Gastrocnemius medialis (tissue), 4 donors: Measurements from ENCODE around the gene OGFR. TPM values are rescaled to one million over a fixed set of nuclear protein-coding genes. Genes with fewer than 3 reads are reported as not detected.
"Not testable (repeated sequence)": the region's sequence is repeated elsewhere in the genome, so short reads cannot be mapped to it uniquely, and the experiment has no call there.

Experiments
- ATAC-seq, 2 donors: fragments of 150-250 bp; one replicate each; pipeline ENCODE4 v1.9.1; 2016
- DNase-seq, 2 donors: peaks; one replicate each; pipeline ENCODE4 v3.0.0-alpha.2; 2019
- H3K27ac ChIP-seq, 4 donors: fragments of 200-600 bp; sonication (generic); 1 replicate in 1 of 4; 2 replicates in 3 of 4; pipeline ENCODE4 v1.5.1; 2016 to 2018; ENCODE audit warnings: mild to moderate bottlenecking in 2 of 4, moderate library complexity in 1 of 4
- H3K27me3 ChIP-seq, 3 donors: fragments of 200-600 bp; sonication (generic) in 2 of 3; 1 replicate in 1 of 3; 2 replicates in 2 of 3; pipeline versions ENCODE4 v1.5.1 to v1.6.0; 2016 to 2019; ENCODE audit warnings: mild to moderate bottlenecking in 1 of 3, moderate library complexity in 1 of 3
- H3K36me3 ChIP-seq, 2 donors: fragments of 200-600 bp; sonication (generic) in 1 of 2; one replicate each; pipeline ENCODE4 v1.5.1; 2017 to 2018
- H3K4me1 ChIP-seq, 2 donors: fragments of 200-600 bp; sonication (generic) in 1 of 2; one replicate each; pipeline ENCODE4 v1.5.1; 2016 to 2017; ENCODE audit warnings: mild to moderate bottlenecking in 2 of 2
- H3K4me3 ChIP-seq, 4 donors: fragments of 200-600 bp; sonication (generic) in 3 of 4; 1 replicate in 1 of 4; 2 replicates in 3 of 4; pipeline ENCODE4 v1.5.1; 2016 to 2019; ENCODE audit warnings: mild to moderate bottlenecking in 2 of 4
- H3K9me3 ChIP-seq, 3 donors: fragments of 200-600 bp; sonication (generic) in 2 of 3; 1 replicate in 1 of 3; 2 replicates in 2 of 3; pipeline ENCODE4 v1.5.1; 2016 to 2019
- CTCF ChIP-seq, 5 experiments: fragments of 450-650 bp in 3 of 5; fragments of 200-600 bp in 2 of 5; sonication (generic) in 2 of 5; IDR thresholded peaks in 4 of 5; conservative IDR thresholded peaks in 1 of 5; 1 replicate in 4 of 5; 2 replicates in 1 of 5; pipeline ENCODE4 v1.5.1; 2016 to 2019; ENCODE audit warnings: antibody characterized with exemption in 5 of 5, mild to moderate bottlenecking in 3 of 5, moderate library complexity in 3 of 5
- POLR2A ChIP-seq, 2 donors: fragments of 450-650 bp; IDR thresholded peaks; one replicate each; pipeline ENCODE4 v1.6.1; 2017; ENCODE audit warnings: antibody characterized with exemption in 2 of 2, mild to moderate bottlenecking in 2 of 2, moderate library complexity in 2 of 2
- in situ Hi-C, 4 donors: fragments of 200-750 bp; cut with MboI; loops; one replicate each; pipeline versions ENCODE4 v1.15.0 to v1.8.0; 2017; ENCODE audit warnings: low sequenced_read_pairs in 4 of 4
- intact Hi-C: fragments of 100-400 bp; cut with DNase I; formaldehyde crosslinking; loops from one replicate; pipeline ENCODE4 v1.15.1; 2023; ENCODE audit warnings: low total_unique reads
- total RNA-seq, 4 donors: library from RNA; depleted of rRNA; stranded (reverse); fragments of >200 nt; gene quantifications; one replicate each; pipeline versions ENCODE4 v1.1.0 to v1.2.3, GENCODE V29; 2016

OGFR gene
- total RNA-seq, 4 donors from 2014 or later, result 21.9 to 52.1 (median 40.5) TPM

DNA sequence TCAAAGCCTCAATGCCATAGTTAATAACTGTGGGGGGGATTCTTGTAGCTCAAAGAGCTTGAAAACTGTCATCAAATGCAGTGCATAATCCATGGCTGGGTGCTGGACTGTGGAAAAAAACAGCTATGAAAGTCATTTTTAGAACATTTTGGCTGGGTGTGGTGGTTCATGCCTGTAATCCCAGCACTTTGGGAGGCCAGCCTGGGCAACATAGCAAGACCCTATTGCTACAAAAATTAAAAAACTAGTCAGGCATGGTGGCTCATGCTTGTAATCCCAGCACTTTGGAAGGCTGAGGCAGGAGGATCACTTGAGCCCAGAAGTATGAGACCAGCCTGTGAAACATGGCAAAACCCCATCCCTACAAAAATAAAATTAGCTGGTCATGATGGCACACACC, 44.8 kb downstream of the OGFR start:
- Histone ChIP-seq H3K27me3 (no peaks in the 10 kb centered on the region), H3K4me3 (no peak overlapping the region), H3K27ac (no peak overlapping the region), H3K9me3 (no peaks in the 10 kb centered on the region), H3K4me1 (no peaks in the 10 kb centered on the region), H3K36me3 (peaks cover 0 to 5% of the 10 kb centered on the region in 2 donors)
- no peak for ATAC-seq
- in situ Hi-C loops (no loop called here), intact Hi-C loops (no loop called here)
- DNase-seq, result no peak
- TF ChIP-seq CTCF (IDR thresholded peaks at IDR 0.05 in 4 of 5, conservative IDR thresholded peaks at IDR 0.05 in 1 of 5), result no peak
- TF ChIP-seq POLR2A (IDR thresholded peaks at IDR 0.05), result no peak

- Histone ChIP-seq H3K4me3 (no peak overlapping the region), H3K27me3 (no peaks in the 10 kb centered on the region), H3K4me1 (no peaks in the 10 kb centered on the region), H3K27ac (no peak overlapping the region), H3K9me3 (no peaks in the 10 kb centered on the region), H3K36me3 (peaks cover 0 to 5% of the 10 kb centered on the region in 2 donors)
- DNase-seq (no peak), ATAC-seq (no peak)
- in situ Hi-C loops, result no loop called here
- intact Hi-C loops, result no loop called here
- TF ChIP-seq CTCF (IDR thresholded peaks at IDR 0.05 in 4 of 5, conservative IDR thresholded peaks at IDR 0.05 in 1 of 5) (no peak), POLR2A (IDR thresholded peaks at IDR 0.05) (no peak)
Observed at GRCh38 chr20:62850333-62850974, 45.8 kb downstream of the OGFR start.

DNA sequence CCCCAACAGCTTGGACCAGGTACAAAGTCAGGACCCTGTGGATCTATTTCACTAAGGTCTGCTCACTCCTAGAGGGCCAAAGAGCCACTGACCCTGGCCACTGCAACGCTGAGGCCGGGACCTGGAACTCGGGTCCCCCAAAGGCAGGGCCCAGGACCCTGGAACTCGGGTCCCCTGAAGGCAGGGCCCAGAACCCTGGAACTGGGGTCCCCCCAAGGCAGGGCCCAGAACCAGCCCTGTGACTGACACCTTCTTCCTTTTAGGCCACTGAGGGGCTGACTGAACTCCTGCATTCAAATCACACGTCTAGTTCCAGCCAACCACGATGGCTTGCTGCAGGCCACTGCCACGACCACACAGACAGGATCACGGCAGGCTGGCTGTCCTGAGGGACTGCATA, 47.6 kb downstream of the OGFR start:
- H3K9me3 ChIP-seq, result no peaks in the 10 kb centered on the region
- H3K36me3 ChIP-seq, result peaks cover 0 to 13% of the 10 kb centered on the region in 2 donors
- H3K27me3 ChIP-seq, result no peaks in the 10 kb centered on the region
- ATAC-seq, result no peak
- intact Hi-C loops (no loop called here), in situ Hi-C loops (no loop called here)
- DNase-seq, result no peak
- H3K4me3 ChIP-seq, result no peak overlapping the region
- no peak for TF ChIP-seq CTCF (IDR thresholded peaks at IDR 0.05 in 4 of 5, conservative IDR thresholded peaks at IDR 0.05 in 1 of 5)
- TF ChIP-seq POLR2A (IDR thresholded peaks at IDR 0.05), result no peak
- no peak overlapping the region for H3K27ac ChIP-seq
- H3K4me1 ChIP-seq, result no peaks in the 10 kb centered on the region

DNA sequence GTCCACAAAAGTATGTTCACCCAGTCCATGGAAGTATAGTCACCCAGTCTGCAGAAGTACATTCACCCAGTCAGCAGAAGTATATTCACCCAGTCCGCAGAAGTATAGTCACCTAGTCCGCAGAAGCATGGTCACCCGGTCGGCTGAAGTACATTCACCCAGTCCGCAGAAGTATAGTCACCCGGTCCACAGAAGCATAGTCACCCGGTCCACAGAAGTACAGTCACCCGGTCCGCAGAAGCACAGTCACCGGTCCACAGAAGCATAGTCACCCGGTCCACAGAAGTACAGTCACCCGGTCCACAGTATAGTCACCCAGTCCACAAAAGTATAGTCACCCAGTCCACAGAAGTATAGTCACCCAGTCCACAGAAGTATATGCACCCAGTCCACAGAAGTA, 48.2 kb downstream of the OGFR start:
- intact Hi-C loops (no loop called here), in situ Hi-C loops (no loop called here)
- no peak for DNase-seq
- Histone ChIP-seq H3K27me3 (no peaks in the 10 kb centered on the region), H3K9me3 (no peaks in the 10 kb centered on the region), H3K4me3 (no peak overlapping the region), H3K4me1 (no peaks in the 10 kb centered on the region), H3K27ac (no peak overlapping the region), H3K36me3 (peaks cover 0 to 14% of the 10 kb centered on the region in 2 donors)
- TF ChIP-seq CTCF (IDR thresholded peaks at IDR 0.05 in 4 of 5, conservative IDR thresholded peaks at IDR 0.05 in 1 of 5) (no peak), POLR2A (IDR thresholded peaks at IDR 0.05) (no peak)
- no peak for ATAC-seq

DNA sequence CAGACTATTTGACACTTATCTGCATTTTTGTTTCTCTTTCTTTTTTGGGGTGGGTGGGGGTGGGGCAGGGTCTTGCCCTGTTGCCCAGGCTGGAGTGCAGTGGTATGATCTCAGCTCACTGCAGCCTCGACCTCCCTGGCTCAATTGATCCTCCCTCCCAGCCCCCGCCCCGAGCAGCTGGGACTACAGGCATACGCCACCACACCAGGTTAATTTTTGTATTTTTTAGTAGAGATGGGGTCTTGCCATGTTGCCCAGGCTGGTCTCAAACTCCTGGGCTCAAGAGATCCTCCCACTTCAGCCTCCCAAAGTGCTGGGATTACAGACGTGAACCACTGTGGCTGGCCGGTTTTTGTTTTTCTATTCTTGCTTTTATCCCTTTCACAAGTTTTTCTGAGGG, 48.7 kb downstream of the OGFR start:
- H3K27me3 ChIP-seq, DNase-seq, H3K9me3 ChIP-seq, ATAC-seq, H3K4me1 ChIP-seq, H3K27ac ChIP-seq, intact Hi-C loops, in situ Hi-C loops, H3K4me3 ChIP-seq: not testable (repeated sequence)
- peaks cover 0 to 14% of the 10 kb centered on the region in 2 donors for H3K36me3 ChIP-seq
